Measurements from ENCODE around the gene CAPN1. TPM values are rescaled to one million over a fixed set of nuclear protein-coding genes. Genes with fewer than 3 reads are reported as not detected.

Gene CAPN1
- total and polyA plus RNA-seq, 2 of the 13 experiments (the other 11 are each of a cell fraction or from before 2014, with no cell fraction given) = 57.3 to 82.6 TPM

DNA sequence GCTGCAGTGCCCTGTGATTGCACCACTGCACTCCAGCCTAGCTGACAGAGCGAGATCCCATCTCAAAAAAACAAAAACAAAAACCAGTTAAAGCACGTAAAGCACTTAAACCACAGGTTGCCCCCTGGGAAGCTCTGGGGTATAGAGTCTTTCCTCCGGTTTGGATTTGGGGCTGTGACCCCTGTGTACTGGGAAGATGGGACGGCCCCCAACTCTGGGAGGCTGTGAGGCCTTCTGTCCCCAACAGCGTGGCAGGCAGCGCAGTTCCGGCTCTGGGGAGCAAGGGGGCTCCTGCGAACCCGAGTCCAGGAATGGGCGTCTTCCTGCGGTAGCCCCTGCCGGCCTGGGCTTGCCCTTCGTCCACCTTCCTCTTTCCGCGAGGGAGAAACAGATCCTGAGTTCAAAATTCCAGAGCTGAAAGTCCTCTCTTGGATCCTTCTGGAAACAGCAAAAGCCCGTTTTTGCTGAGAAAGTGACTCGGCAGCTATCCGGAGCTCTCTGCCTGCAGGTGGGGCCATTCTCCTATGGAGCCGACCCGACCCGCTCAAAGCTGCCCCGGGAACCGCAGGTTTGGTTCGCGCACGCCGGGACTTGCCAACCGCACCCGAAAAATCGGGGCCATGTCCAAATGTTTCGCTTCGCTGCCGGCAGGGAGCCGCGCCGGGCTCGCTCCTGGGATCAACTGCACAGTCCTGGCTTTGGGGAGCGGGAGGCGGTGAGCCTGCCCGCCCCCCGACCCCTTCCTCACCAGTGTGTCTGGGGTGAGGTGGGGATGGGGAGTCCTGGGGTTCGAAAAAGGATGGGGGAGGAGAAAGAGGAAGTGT, 43.8 kb downstream of the CAPN1 start (continued):
- TF ChIP-seq GMEB1 (CRISPR knock-in tag; IDR thresholded peaks at IDR 0.05; ENCODE audit: borderline replicate concordance) = peak; percentile 45
- peak; percentile 58; the same call in 1 of the 2 replicates for TF ChIP-seq ETV5 (CRISPR knock-in tag; IDR thresholded peaks at IDR 0.05; ENCODE audit: borderline replicate concordance)
- no peak for TF ChIP-seq ZNF451 (CRISPR knock-in tag; IDR thresholded peaks at IDR 0.05)
- TF ChIP-seq ZNF225 (CRISPR knock-in tag; IDR thresholded peaks at IDR 0.05) = no peak
- TF ChIP-seq FOXA3 (CRISPR knock-in tag; IDR thresholded peaks at IDR 0.05) = no peak
- 0 out of 2 replicates have a peak, but pooled peaks have one; percentile 15 for TF ChIP-seq ARID2 (CRISPR knock-in tag; IDR thresholded peaks at IDR 0.05; ENCODE audit: borderline replicate concordance)
- no peak for TF ChIP-seq SP1 (IDR thresholded peaks at IDR 0.05)
- TF ChIP-seq SP1 (CRISPR knock-in tag; IDR thresholded peaks at IDR 0.05) = no peak
- no peak for TF ChIP-seq SMARCE1 (IDR thresholded peaks at IDR 0.05; ENCODE audit: borderline replicate concordance)
- no peak for TF ChIP-seq MAFK (conservative IDR thresholded peaks at IDR 0.05 in 1 of 2, IDR thresholded peaks at IDR 0.05 in 1 of 2; ENCODE audit: low read length in 2 of 2)
- peak; percentile 75 for TF ChIP-seq ZFY (CRISPR knock-in tag; IDR thresholded peaks at IDR 0.05)
- TF ChIP-seq ZNF562 (CRISPR knock-in tag; IDR thresholded peaks at IDR 0.05; ENCODE audit: borderline replicate concordance) = no peak
- no peak for TF ChIP-seq GTF2F1 (IDR thresholded peaks at IDR 0.05; ENCODE audit: low read length)
- TF ChIP-seq DBP (CRISPR knock-in tag; IDR thresholded peaks at IDR 0.05; ENCODE audit: not compliant biosample characterization) = no peak
- TF ChIP-seq TRAFD1 (CRISPR knock-in tag; IDR thresholded peaks at IDR 0.05; ENCODE audit: borderline replicate concordance) = no peak
- TF ChIP-seq ELF1 (CRISPR knock-in tag; IDR thresholded peaks at IDR 0.05) = peak; percentile 56; the same call in 1 of the 2 replicates
- no peak for TF ChIP-seq POLR2A (IDR thresholded peaks at IDR 0.05; ENCODE audit: insufficient read depth in 1 of 2, low read depth in 2 of 2, low read length in 2 of 2)
- TF ChIP-seq ZNF652 (CRISPR knock-in tag; IDR thresholded peaks at IDR 0.05; ENCODE audit: borderline replicate concordance, low read depth) = no peak
- TF ChIP-seq ZNF557 (CRISPR knock-in tag; IDR thresholded peaks at IDR 0.05) = no peak
- no peak for TF ChIP-seq ZNF510 (CRISPR knock-in tag; IDR thresholded peaks at IDR 0.05; ENCODE audit: low read depth)
- no peak for TF ChIP-seq ZNF543 (CRISPR knock-in tag; IDR thresholded peaks at IDR 0.05)
- no peak for TF ChIP-seq ISL2 (CRISPR knock-in tag; IDR thresholded peaks at IDR 0.05)
- TF ChIP-seq MAFG (CRISPR knock-in tag; IDR thresholded peaks at IDR 0.05) = no peak
- TF ChIP-seq, protein P1, sequence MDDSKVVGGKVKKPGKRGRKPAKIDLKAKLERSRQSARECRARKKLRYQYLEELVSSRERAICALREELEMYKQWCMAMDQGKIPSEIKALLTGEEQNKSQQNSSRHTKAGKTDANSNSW (CRISPR knock-in tag; IDR thresholded peaks at IDR 0.05; ENCODE audit: borderline replicate concordance) = no peak
- TF ChIP-seq ZNF224 (CRISPR knock-in tag; IDR thresholded peaks at IDR 0.05) = 0 out of 2 replicates have a peak, but pooled peaks have one; percentile 46
- TF ChIP-seq ZNF460 (CRISPR knock-in tag; IDR thresholded peaks at IDR 0.05; ENCODE audit: borderline replicate concordance) = no peak
